ENCODE data around the gene PRPF19. TPM values are rescaled to one million over a fixed set of nuclear protein-coding genes. Genes with fewer than 3 reads are reported as not detected.

The PRPF19 gene
- total and polyA plus RNA-seq, 7 donors: 37.1 to 92.3 (median 41.2) TPM

DNA sequence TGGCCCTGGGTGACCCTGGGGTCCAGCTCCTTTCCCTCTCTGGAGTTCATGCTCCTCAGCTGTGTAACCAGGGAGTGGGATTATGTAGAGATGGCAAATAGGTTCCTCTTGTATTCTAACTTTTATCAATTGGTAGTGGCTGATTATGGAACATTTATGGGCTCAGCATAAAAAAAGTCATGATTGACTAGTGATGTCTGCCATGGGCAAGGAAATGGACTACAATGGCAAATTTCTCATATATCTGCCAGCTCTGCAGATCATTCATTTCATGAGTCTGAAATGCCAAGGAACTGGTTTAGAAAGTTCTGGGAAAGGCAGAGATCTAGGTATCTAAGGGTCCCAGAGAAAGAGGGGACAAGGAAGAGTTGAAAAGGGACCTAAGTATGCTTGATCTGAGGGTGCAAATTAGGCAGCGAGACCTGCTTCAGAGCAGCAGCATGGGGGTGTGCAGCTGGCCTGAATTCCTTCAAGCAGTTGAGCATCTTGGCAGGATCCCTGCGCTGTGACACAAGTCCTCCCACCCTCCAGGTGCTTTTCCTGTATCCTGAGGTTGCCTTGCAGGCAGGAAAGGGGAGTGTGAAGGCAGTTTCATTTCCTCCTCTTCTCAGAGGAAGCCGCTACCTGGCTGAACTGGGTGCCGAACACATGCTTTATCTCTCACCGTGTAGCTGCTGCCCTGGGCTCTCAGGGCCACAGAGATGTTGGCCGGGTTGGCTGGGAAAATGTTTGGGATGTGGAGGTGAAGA, 35.2 kb upstream of the PRPF19 start:
- TF ChIP-seq POLR2AphosphoS5 (IDR thresholded peaks at IDR 0.05) (no peak), EP300 (IDR thresholded peaks at IDR 0.05) (no peak), POLR2A (IDR thresholded peaks at IDR 0.05) (no peak)
- TF ChIP-seq, protein P1, sequence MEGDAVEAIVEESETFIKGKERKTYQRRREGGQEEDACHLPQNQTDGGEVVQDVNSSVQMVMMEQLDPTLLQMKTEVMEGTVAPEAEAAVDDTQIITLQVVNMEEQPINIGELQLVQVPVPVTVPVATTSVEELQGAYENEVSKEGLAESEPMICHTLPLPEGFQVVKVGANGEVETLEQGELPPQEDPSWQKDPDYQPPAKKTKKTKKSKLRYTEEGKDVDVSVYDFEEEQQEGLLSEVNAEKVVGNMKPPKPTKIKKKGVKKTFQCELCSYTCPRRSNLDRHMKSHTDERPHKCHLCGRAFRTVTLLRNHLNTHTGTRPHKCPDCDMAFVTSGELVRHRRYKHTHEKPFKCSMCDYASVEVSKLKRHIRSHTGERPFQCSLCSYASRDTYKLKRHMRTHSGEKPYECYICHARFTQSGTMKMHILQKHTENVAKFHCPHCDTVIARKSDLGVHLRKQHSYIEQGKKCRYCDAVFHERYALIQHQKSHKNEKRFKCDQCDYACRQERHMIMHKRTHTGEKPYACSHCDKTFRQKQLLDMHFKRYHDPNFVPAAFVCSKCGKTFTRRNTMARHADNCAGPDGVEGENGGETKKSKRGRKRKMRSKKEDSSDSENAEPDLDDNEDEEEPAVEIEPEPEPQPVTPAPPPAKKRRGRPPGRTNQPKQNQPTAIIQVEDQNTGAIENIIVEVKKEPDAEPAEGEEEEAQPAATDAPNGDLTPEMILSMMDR (IDR thresholded peaks at IDR 0.05): no peak
- no peak for DNase-seq
- H3K4me1 ChIP-seq: peaks cover 0 to 7% (median 4%) of the 10 kb centered on the region in 4 donors
- H3K27me3 ChIP-seq: no peaks in the 10 kb centered on the region
- 77 to 90% methylated on average over 6 of the region's 6 CpGs for WGBS, 2 donors
- intact Hi-C loops (cut with DNase I): no loop called here
- no peak overlapping the region for H3K4me3 ChIP-seq
- no peaks in the 10 kb centered on the region for H3K9me3 ChIP-seq
- no peak overlapping the region for H3K27ac ChIP-seq
- H3K36me3 ChIP-seq: peaks cover 11 to 82% (median 24%) of the 10 kb centered on the region in 4 donors

DNA sequence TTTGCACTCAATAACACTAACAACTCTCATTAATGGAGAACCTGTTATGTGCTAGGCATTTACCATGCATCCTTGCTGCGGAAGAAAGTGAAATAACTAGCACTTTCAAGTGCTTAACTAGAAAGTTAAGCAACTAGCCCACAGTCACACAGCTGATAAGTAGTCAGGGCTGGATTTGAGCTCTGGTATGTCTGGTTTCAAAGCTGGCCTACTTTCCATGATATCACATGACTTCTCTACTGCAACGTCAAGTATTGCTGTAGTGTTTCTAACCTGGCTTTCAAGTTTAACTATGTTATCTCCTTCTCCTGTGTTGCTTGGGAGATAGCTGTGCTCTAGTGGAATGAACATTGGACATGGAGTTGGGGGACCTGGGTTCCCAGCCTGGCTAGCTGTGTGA, 33.5 kb upstream of the PRPF19 start:
- Histone ChIP-seq H3K4me1 (peaks cover 0 to 7% (median 4%) of the 10 kb centered on the region in 4 donors), H3K9me3 (no peaks in the 10 kb centered on the region), H3K27ac (no peak overlapping the region), H3K27me3 (no peaks in the 10 kb centered on the region), H3K36me3 (peaks cover 11 to 67% (median 24%) of the 10 kb centered on the region in 4 donors), H3K4me3 (no peak overlapping the region)
- 63 to 66% methylated on average over 2 of the region's 2 CpGs for WGBS, 2 donors
- no peak for DNase-seq
- TF ChIP-seq EP300 (IDR thresholded peaks at IDR 0.05) (no peak), POLR2A (IDR thresholded peaks at IDR 0.05) (no peak), POLR2AphosphoS5 (IDR thresholded peaks at IDR 0.05) (no peak)
- TF ChIP-seq, protein P1 (IDR thresholded peaks at IDR 0.05): no peak
- intact Hi-C loops (cut with DNase I): no loop called here

DNA sequence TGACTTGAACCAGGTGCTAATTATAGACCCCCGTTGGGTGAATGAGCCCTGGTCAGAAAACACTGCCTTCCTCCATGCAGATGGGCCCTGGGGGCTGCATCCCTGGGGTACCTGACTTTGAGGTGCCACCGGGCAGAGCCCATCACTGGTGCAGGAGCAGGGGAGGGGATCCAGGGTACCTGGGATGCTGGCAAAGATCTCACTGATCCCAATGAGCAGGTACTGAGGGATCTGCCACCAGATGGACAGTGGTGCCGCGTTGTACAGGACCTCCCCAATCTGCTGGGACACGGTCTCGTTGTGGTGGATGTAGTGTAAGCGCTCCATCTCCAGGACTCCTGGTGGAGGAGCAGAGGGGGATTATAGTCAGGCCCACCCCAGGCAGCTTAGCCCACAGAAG, 32.9 kb upstream of the PRPF19 start:
- WGBS, 2 donors: 94 to 95% methylated on average over 7 of the region's 7 CpGs
- peaks cover 0 to 7% (median 4%) of the 10 kb centered on the region in 4 donors for H3K4me1 ChIP-seq
- H3K27ac ChIP-seq: no peak overlapping the region
- peaks cover 11 to 62% (median 22%) of the 10 kb centered on the region in 4 donors for H3K36me3 ChIP-seq
- TF ChIP-seq POLR2AphosphoS5 (IDR thresholded peaks at IDR 0.05) (no peak), POLR2A (IDR thresholded peaks at IDR 0.05) (no peak), EP300 (IDR thresholded peaks at IDR 0.05) (no peak)
- TF ChIP-seq, protein P1 (IDR thresholded peaks at IDR 0.05): no peak
- no peak for DNase-seq
- intact Hi-C loops (cut with DNase I): no loop called here
- H3K4me3 ChIP-seq: no peak overlapping the region
- H3K27me3 ChIP-seq: no peaks in the 10 kb centered on the region
- no peaks in the 10 kb centered on the region for H3K9me3 ChIP-seq

DNA sequence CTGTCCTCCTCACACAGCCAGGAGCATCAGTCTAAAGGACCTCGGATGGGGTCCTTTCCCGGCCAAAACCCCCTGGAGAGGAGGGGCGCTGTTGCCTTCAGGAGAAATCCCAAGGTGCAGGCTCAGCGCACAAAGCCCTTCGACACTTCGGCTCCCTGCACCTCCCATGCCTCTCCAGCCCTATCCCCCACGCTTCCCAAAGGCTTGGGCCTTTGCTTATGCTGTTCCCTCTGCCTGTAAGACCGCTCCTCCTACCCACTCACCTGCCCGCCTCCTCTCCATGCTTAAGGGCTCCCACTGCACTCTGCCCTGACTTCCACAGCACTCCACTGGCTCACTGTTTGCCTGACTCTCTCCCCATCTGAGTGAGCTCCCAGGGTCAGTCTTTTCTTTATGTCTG, 32.1 kb upstream of the PRPF19 start:
- TF ChIP-seq POLR2A (IDR thresholded peaks at IDR 0.05) (no peak), EP300 (IDR thresholded peaks at IDR 0.05) (no peak), POLR2AphosphoS5 (IDR thresholded peaks at IDR 0.05) (no peak)
- TF ChIP-seq, protein P1 (IDR thresholded peaks at IDR 0.05): no peak
- Histone ChIP-seq H3K9me3 (no peaks in the 10 kb centered on the region), H3K36me3 (peaks cover 11 to 54% (median 21%) of the 10 kb centered on the region in 4 donors), H3K4me1 (peaks cover 0 to 7% (median 4%) of the 10 kb centered on the region in 4 donors), H3K27me3 (no peaks in the 10 kb centered on the region), H3K27ac (no peak overlapping the region), H3K4me3 (no peak overlapping the region)
- DNase-seq: no peak
- 90 to 91% methylated on average over 9 of the region's 9 CpGs for WGBS, 2 donors
- intact Hi-C loops (cut with DNase I): no loop called here
